CD4-positive, CD25-positive, alpha-beta regulatory T cell (primary cell): ENCODE measurements around the gene LRMDA. TPM values are rescaled to one million over a fixed set of nuclear protein-coding genes. Genes with fewer than 3 reads are reported as not detected.

Experiments used
- ATAC-seq, 2 donors: fragments of 150-1000 bp; cut with Tn5 transposase; one replicate each; pipeline ENCODE4 v1.10.0; 2021; ENCODE audit warnings: low read depth in 2 of 2, moderate number of reproducible peaks in 2 of 2, moderate library complexity in 1 of 2
- DNase-seq, 3 donors: peaks; one replicate each; pipeline versions ENCODE4 v3.0.0 to v3.0.0-alpha.2; 2012 to 2022; ENCODE audit warnings: mixed read lengths in 1 of 3
- H3K27ac ChIP-seq: one replicate; pipeline ENCODE4 v1.7.0; 2013; ENCODE audit warnings: mild to moderate bottlenecking, low read length; ENCODE audit not compliant: insufficient read depth, poor library complexity, severe bottlenecking
- H3K27me3 ChIP-seq: one replicate; pipeline ENCODE4 v1.7.0; 2013; ENCODE audit warnings: low read length; ENCODE audit not compliant: control insufficient read depth, insufficient read depth
- H3K36me3 ChIP-seq: one replicate; pipeline ENCODE4 v1.7.0; 2013; ENCODE audit warnings: mild to moderate bottlenecking, low read length, moderate library complexity; ENCODE audit not compliant: control insufficient read depth, insufficient read depth
- H3K4me1 ChIP-seq: 2 replicates; pipeline ENCODE4 v1.7.0; 2013; ENCODE audit warnings: mild to moderate bottlenecking, low read length; ENCODE audit not compliant: insufficient read depth, control insufficient read depth, poor library complexity, severe bottlenecking
- H3K4me3 ChIP-seq: one replicate; pipeline ENCODE4 v1.7.0; 2013; ENCODE audit warnings: low read depth, mild to moderate bottlenecking, low read length, moderate library complexity
- H3K9me3 ChIP-seq, 2 experiments: 1 replicate in 1 of 2; 2 replicates in 1 of 2; pipeline ENCODE4 v1.7.0; 2013; ENCODE audit warnings: low read length in 2 of 2, mild to moderate bottlenecking in 1 of 2, moderate library complexity in 1 of 2; ENCODE audit not compliant: control insufficient read depth in 2 of 2
- H3K27ac Mint-ChIP-seq, 3 donors: one replicate each; pipeline ENCODE4 v1.8.0; 2020 to 2022; ENCODE audit warnings: mild to moderate bottlenecking in 3 of 3, mixed read lengths in 3 of 3, moderate library complexity in 2 of 3
- H3K27me3 Mint-ChIP-seq: one replicate; pipeline ENCODE4 v1.8.0; 2022; ENCODE audit warnings: mild to moderate bottlenecking, mixed read lengths
- H3K36me3 Mint-ChIP-seq: one replicate; pipeline ENCODE4 v1.8.0; 2020; ENCODE audit warnings: mixed read lengths
- H3K4me1 Mint-ChIP-seq, 4 donors: one replicate each; pipeline ENCODE4 v1.8.0; 2020 to 2022; ENCODE audit warnings: mixed read lengths in 4 of 4, mild to moderate bottlenecking in 1 of 4
- H3K4me3 Mint-ChIP-seq, 4 donors: one replicate each; pipeline ENCODE4 v1.8.0; 2020 to 2022; ENCODE audit warnings: mild to moderate bottlenecking in 4 of 4, mixed read lengths in 4 of 4, moderate library complexity in 3 of 4
- H3K9me3 Mint-ChIP-seq, 7 donors: one replicate each; pipeline ENCODE4 v1.8.0; 2020 to 2022; ENCODE audit warnings: mixed read lengths in 7 of 7, mild to moderate bottlenecking in 3 of 7, moderate library complexity in 2 of 7
- polyA plus RNA-seq, 4 donors: library from polyadenylated mRNA; unstranded; fragments of 300-500 nt; fragmentation: Illumina TruSeq; gene quantifications; one replicate each; pipeline ENCODE4 v1.2.3, GENCODE V29; 2021
- total RNA-seq: library from RNA; stranded (reverse); gene quantifications from one replicate; pipeline ENCODE4 v1.2.3, GENCODE V29; 2022

LRMDA gene
- total and polyA plus RNA-seq, 5 donors from 2014 or later = 0.10 TPM; not detected in 4

- DNase-seq (no peak), ATAC-seq (no peak)
- H3K4me1 Mint-ChIP-seq = peaks cover 0 to 38% (median 9%) of the 10 kb centered on the region in 4 donors
- Histone ChIP-seq H3K9me3 (no peaks in the 10 kb centered on the region), H3K27ac (no peak overlapping the region), H3K4me3 (no peak overlapping the region), H3K4me1 (peaks cover 37% of the 10 kb centered on the region), H3K36me3 (no peaks in the 10 kb centered on the region), H3K27me3 (peaks cover 20% of the 10 kb centered on the region)
- peaks cover 0 to 4% (median 1%) of the 10 kb centered on the region in 7 donors for H3K9me3 Mint-ChIP-seq
- peak overlapping the region; percentile 29 to 87 (median 74) for H3K4me3 Mint-ChIP-seq
- H3K36me3 Mint-ChIP-seq = no peaks in the 10 kb centered on the region
- peak overlapping the region in 1 of 3 donors; percentile 56 for H3K27ac Mint-ChIP-seq
- H3K27me3 Mint-ChIP-seq = peaks cover 83% of the 10 kb centered on the region
Observed at GRCh38 chr10:75408509-75408875, 22.9 kb upstream of the LRMDA start.

- no peaks in the 10 kb centered on the region for H3K36me3 Mint-ChIP-seq
- Histone ChIP-seq H3K4me1 (peaks cover 31% of the 10 kb centered on the region), H3K27ac (no peak overlapping the region), H3K9me3 (no peaks in the 10 kb centered on the region), H3K4me3 (no peak overlapping the region), H3K36me3 (no peaks in the 10 kb centered on the region), H3K27me3 (peaks cover 20% of the 10 kb centered on the region)
- ATAC-seq = peak; percentile 61 to 63
- H3K27me3 Mint-ChIP-seq = peaks cover 85% of the 10 kb centered on the region
- H3K4me3 Mint-ChIP-seq = peak overlapping the region; percentile 70 to 87 (median 81)
- no peak overlapping the region for H3K27ac Mint-ChIP-seq
- H3K9me3 Mint-ChIP-seq = peaks cover 0 to 4% (median 1%) of the 10 kb centered on the region in 7 donors
- H3K4me1 Mint-ChIP-seq = peaks cover 0 to 33% (median 5%) of the 10 kb centered on the region in 4 donors
- DNase-seq = no peak
Observed at GRCh38 chr10:75408911-75409885, 22.2 kb upstream of the LRMDA start.

- peaks cover 20% of the 10 kb centered on the region for H3K27me3 ChIP-seq
- H3K27ac ChIP-seq = no peak overlapping the region
- Mint-ChIP-seq H3K4me1 (peaks cover 0 to 32% (median 5%) of the 10 kb centered on the region in 4 donors), H3K9me3 (peaks cover 0 to 4% (median 1%) of the 10 kb centered on the region in 7 donors), H3K36me3 (no peaks in the 10 kb centered on the region), H3K27ac (no peak overlapping the region), H3K4me3 (peak overlapping the region; percentile 70 to 80 (median 75)), H3K27me3 (peaks cover 79% of the 10 kb centered on the region)
- H3K36me3 ChIP-seq = no peaks in the 10 kb centered on the region
- H3K4me3 ChIP-seq = no peak overlapping the region
- no peaks in the 10 kb centered on the region for H3K9me3 ChIP-seq
- DNase-seq (no peak), ATAC-seq (no peak)
- H3K4me1 ChIP-seq = peaks cover 27% of the 10 kb centered on the region
Observed at GRCh38 chr10:75410132-75411005, 21.1 kb upstream of the LRMDA start.

GRCh38 chr10:75414527-75414926 lies 16.9 kb upstream of the LRMDA start:
- H3K9me3 ChIP-seq = no peaks in the 10 kb centered on the region
- Mint-ChIP-seq H3K27ac (peak overlapping the region in 1 of 3 donors; percentile 10), H3K4me1 (peaks cover 0 to 7% (median 0%) of the 10 kb centered on the region in 4 donors), H3K36me3 (no peaks in the 10 kb centered on the region), H3K27me3 (peaks cover 60% of the 10 kb centered on the region), H3K4me3 (peak overlapping the region in 1 of 4 donors; percentile 26), H3K9me3 (peaks cover 0 to 4% (median 1%) of the 10 kb centered on the region in 7 donors)
- DNase-seq = no peak
- H3K27ac ChIP-seq = no peak overlapping the region
- H3K27me3 ChIP-seq = peaks cover 18% of the 10 kb centered on the region
- ATAC-seq = no peak
- H3K4me3 ChIP-seq = no peak overlapping the region
- H3K36me3 ChIP-seq = no peaks in the 10 kb centered on the region
- peaks cover 2% of the 10 kb centered on the region for H3K4me1 ChIP-seq

- Histone ChIP-seq H3K4me1 (no peaks in the 10 kb centered on the region), H3K4me3 (no peak overlapping the region), H3K27ac (no peak overlapping the region), H3K9me3 (no peaks in the 10 kb centered on the region), H3K36me3 (no peaks in the 10 kb centered on the region), H3K27me3 (no peaks in the 10 kb centered on the region)
- Mint-ChIP-seq H3K27me3 (peaks cover 40% of the 10 kb centered on the region), H3K27ac (no peak overlapping the region), H3K9me3 (peaks cover 0 to 2% (median 0%) of the 10 kb centered on the region in 7 donors), H3K36me3 (no peaks in the 10 kb centered on the region), H3K4me1 (no peaks in the 10 kb centered on the region), H3K4me3 (no peak overlapping the region)
- DNase-seq (no peak), ATAC-seq (no peak)
Observed at GRCh38 chr10:75417522-75417927, 13.9 kb upstream of the LRMDA start.

- Histone ChIP-seq H3K4me1 (no peaks in the 10 kb centered on the region), H3K4me3 (no peak overlapping the region), H3K36me3 (no peaks in the 10 kb centered on the region), H3K9me3 (no peaks in the 10 kb centered on the region), H3K27ac (no peak overlapping the region), H3K27me3 (no peaks in the 10 kb centered on the region)
- Mint-ChIP-seq H3K4me3 (peak overlapping the region in 1 of 4 donors; percentile 2), H3K4me1 (no peaks in the 10 kb centered on the region), H3K9me3 (peaks cover 0 to 2% (median 0%) of the 10 kb centered on the region in 7 donors), H3K27me3 (peaks cover 37% of the 10 kb centered on the region), H3K36me3 (no peaks in the 10 kb centered on the region), H3K27ac (no peak overlapping the region)
- DNase-seq (no peak), ATAC-seq (no peak)
Observed at GRCh38 chr10:75418293-75418692, 13.1 kb upstream of the LRMDA start.

- H3K27ac ChIP-seq = no peak overlapping the region
- no peaks in the 10 kb centered on the region for H3K36me3 ChIP-seq
- H3K4me1 ChIP-seq = no peaks in the 10 kb centered on the region
- H3K27me3 ChIP-seq = no peaks in the 10 kb centered on the region
- no peaks in the 10 kb centered on the region for H3K9me3 ChIP-seq
- no peak overlapping the region for H3K4me3 ChIP-seq
- ATAC-seq (no peak), DNase-seq (no peak)
- Mint-ChIP-seq H3K27me3 (peaks cover 33% of the 10 kb centered on the region), H3K4me1 (no peaks in the 10 kb centered on the region), H3K9me3 (peaks cover 0 to 2% (median 0%) of the 10 kb centered on the region in 7 donors), H3K27ac (no peak overlapping the region), H3K36me3 (no peaks in the 10 kb centered on the region), H3K4me3 (no peak overlapping the region)
Observed at GRCh38 chr10:75418712-75419111, 12.7 kb upstream of the LRMDA start.
